Measurements from ENCODE around the gene PDE8A.

Gene PDE8A

DNA sequence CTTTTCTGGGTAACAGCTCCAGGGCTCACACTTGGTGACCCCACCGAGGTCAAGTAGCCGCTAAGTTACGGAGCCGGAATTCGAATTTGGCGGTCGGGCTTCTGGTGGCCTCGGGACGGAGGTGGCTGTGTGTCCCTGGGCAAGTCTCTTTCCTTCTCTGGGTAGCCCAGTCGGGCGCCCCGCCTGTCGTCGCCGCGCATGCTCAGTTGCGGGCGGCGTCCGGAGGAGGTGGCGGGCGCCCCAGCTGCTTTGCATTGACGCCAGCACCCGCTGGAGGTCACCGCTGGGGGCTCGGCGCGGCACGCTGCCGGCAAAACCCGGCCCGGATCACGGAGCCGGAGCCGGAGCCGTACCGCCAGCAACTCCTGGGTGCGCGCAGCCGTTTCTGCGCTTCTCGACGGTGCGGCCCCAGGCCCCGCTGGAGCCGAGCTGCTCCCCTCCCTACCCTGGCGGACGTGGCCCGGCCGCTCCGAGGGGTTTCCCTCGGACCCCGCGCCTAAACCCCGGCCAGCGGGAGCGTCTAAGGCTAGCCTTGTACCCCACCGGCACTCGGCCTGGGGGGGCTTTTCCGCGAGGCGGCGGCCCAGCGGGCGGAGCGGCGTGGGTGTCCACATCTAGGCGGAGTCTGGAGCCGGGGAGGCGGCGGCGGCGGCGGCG is 474 bp upstream of the PDE8A start (continued):
- TF ChIP-seq ZNF600 (tag by site-specific recombination; IDR thresholded peaks at IDR 0.05): peak; percentile 92
- 0 out of 2 replicates have a peak, but pooled peaks have one; percentile 73 for TF ChIP-seq ZSCAN23 (tag by site-specific recombination; IDR thresholded peaks at IDR 0.05)
- TF ChIP-seq, protein P1, sequence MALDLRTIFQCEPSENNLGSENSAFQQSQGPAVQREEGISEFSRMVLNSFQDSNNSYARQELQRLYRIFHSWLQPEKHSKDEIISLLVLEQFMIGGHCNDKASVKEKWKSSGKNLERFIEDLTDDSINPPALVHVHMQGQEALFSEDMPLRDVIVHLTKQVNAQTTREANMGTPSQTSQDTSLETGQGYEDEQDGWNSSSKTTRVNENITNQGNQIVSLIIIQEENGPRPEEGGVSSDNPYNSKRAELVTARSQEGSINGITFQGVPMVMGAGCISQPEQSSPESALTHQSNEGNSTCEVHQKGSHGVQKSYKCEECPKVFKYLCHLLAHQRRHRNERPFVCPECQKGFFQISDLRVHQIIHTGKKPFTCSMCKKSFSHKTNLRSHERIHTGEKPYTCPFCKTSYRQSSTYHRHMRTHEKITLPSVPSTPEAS (tag by site-specific recombination; IDR thresholded peaks at IDR 0.05): peak; percentile 9; the same call in 1 of the 2 replicates
- no peak for TF ChIP-seq SALL2 (tag by site-specific recombination; IDR thresholded peaks at IDR 0.05; ENCODE audit: borderline replicate concordance)
- no peak; the same call in 1 of the 2 replicates for TF ChIP-seq ZNF623 (tag by site-specific recombination; IDR thresholded peaks at IDR 0.05)
- TF ChIP-seq FEZF1 (tag by site-specific recombination; IDR thresholded peaks at IDR 0.05): 0 out of 2 replicates have a peak, but pooled peaks have one; percentile 9
- TF ChIP-seq ZBTB8A (tag by site-specific recombination; IDR thresholded peaks at IDR 0.05): peak; percentile 97
- TF ChIP-seq SP7 (tag by site-specific recombination; IDR thresholded peaks at IDR 0.05): peak; percentile 89
- TF ChIP-seq ZNF114 (tag by site-specific recombination; IDR thresholded peaks at IDR 0.05): no peak
- TF ChIP-seq ZNF629 (tag by site-specific recombination; IDR thresholded peaks at IDR 0.05): peak; percentile 89
- no peak for TF ChIP-seq ZNF404 (tag by site-specific recombination; IDR thresholded peaks at IDR 0.05)
- peak; percentile 81 for TF ChIP-seq ZXDB (tag by site-specific recombination; IDR thresholded peaks at IDR 0.05)
- no peak for TF ChIP-seq ZNF138 (tag by site-specific recombination; IDR thresholded peaks at IDR 0.05; ENCODE audit: borderline replicate concordance)
- no peak for TF ChIP-seq ZNF266 (tag by site-specific recombination; IDR thresholded peaks at IDR 0.05; ENCODE audit: low read depth)
- peak; percentile 99 for TF ChIP-seq GLIS1 (tag by site-specific recombination; IDR thresholded peaks at IDR 0.05)
- TF ChIP-seq, protein P2, sequence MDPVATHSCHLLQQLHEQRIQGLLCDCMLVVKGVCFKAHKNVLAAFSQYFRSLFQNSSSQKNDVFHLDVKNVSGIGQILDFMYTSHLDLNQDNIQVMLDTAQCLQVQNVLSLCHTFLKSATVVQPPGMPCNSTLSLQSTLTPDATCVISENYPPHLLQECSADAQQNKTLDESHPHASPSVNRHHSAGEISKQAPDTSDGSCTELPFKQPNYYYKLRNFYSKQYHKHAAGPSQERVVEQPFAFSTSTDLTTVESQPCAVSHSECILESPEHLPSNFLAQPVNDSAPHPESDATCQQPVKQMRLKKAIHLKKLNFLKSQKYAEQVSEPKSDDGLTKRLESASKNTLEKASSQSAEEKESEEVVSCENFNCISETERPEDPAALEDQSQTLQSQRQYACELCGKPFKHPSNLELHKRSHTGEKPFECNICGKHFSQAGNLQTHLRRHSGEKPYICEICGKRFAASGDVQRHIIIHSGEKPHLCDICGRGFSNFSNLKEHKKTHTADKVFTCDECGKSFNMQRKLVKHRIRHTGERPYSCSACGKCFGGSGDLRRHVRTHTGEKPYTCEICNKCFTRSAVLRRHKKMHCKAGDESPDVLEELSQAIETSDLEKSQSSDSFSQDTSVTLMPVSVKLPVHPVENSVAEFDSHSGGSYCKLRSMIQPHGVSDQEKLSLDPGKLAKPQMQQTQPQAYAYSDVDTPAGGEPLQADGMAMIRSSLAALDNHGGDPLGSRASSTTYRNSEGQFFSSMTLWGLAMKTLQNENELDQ (tag by site-specific recombination; IDR thresholded peaks at IDR 0.05; ENCODE audit: low read depth): no peak
- TF ChIP-seq ZNF341 (tag by site-specific recombination; IDR thresholded peaks at IDR 0.05; ENCODE audit: low read depth): peak; percentile 67
- TF ChIP-seq ZNF549 (tag by site-specific recombination; IDR thresholded peaks at IDR 0.05): no peak
- peak; percentile 69 for TF ChIP-seq ZNF146 (tag by site-specific recombination; IDR thresholded peaks at IDR 0.05)
- TF ChIP-seq ZBTB1 (tag by site-specific recombination; IDR thresholded peaks at IDR 0.05): 0 out of 2 replicates have a peak, but pooled peaks have one; percentile 14
- TF ChIP-seq, protein P3, sequence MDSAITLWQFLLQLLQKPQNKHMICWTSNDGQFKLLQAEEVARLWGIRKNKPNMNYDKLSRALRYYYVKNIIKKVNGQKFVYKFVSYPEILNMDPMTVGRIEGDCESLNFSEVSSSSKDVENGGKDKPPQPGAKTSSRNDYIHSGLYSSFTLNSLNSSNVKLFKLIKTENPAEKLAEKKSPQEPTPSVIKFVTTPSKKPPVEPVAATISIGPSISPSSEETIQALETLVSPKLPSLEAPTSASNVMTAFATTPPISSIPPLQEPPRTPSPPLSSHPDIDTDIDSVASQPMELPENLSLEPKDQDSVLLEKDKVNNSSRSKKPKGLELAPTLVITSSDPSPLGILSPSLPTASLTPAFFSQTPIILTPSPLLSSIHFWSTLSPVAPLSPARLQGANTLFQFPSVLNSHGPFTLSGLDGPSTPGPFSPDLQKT (IDR thresholded peaks at IDR 0.05; ENCODE audit: borderline replicate concordance, low read depth, low read length): no peak
- TF ChIP-seq ZSCAN16 (tag by site-specific recombination; IDR thresholded peaks at IDR 0.05): no peak
- peak; percentile 79 for TF ChIP-seq ZNF610 (tag by site-specific recombination; IDR thresholded peaks at IDR 0.05; ENCODE audit: borderline replicate concordance)
- TF ChIP-seq, protein P4, sequence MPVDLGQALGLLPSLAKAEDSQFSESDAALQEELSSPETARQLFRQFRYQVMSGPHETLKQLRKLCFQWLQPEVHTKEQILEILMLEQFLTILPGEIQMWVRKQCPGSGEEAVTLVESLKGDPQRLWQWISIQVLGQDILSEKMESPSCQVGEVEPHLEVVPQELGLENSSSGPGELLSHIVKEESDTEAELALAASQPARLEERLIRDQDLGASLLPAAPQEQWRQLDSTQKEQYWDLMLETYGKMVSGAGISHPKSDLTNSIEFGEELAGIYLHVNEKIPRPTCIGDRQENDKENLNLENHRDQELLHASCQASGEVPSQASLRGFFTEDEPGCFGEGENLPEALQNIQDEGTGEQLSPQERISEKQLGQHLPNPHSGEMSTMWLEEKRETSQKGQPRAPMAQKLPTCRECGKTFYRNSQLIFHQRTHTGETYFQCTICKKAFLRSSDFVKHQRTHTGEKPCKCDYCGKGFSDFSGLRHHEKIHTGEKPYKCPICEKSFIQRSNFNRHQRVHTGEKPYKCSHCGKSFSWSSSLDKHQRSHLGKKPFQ (tag by site-specific recombination; IDR thresholded peaks at IDR 0.05): 0 out of 2 replicates have a peak, but pooled peaks have one; percentile 48
- peak; percentile 98 for TF ChIP-seq ZBTB7A (tag by site-specific recombination; IDR thresholded peaks at IDR 0.05; ENCODE audit: low read depth)
- TF ChIP-seq MZF1 (tag by site-specific recombination; IDR thresholded peaks at IDR 0.05; ENCODE audit: borderline replicate concordance): no peak
- TF ChIP-seq ZNF248 (tag by site-specific recombination; IDR thresholded peaks at IDR 0.05): no peak
- TF ChIP-seq MEIS1 (CRISPR knock-in tag; IDR thresholded peaks at IDR 0.05; ENCODE audit: borderline replicate concordance): no peak
- 0 out of 2 replicates have a peak, but pooled peaks have one; percentile 19 for TF ChIP-seq GFI1B (tag by site-specific recombination; IDR thresholded peaks at IDR 0.05)
- TF ChIP-seq ZNF707 (tag by site-specific recombination; IDR thresholded peaks at IDR 0.05): no peak
- TF ChIP-seq ZNF416 (tag by site-specific recombination; IDR thresholded peaks at IDR 0.05): no peak
- no peak for TF ChIP-seq ZNF510 (tag by site-specific recombination; IDR thresholded peaks at IDR 0.05; ENCODE audit: insufficient replicate concordance)
- TF ChIP-seq ZNF10 (tag by site-specific recombination; IDR thresholded peaks at IDR 0.05): peak; percentile 85
- peak; percentile 12 for TF ChIP-seq ZNF335 (tag by site-specific recombination; conservative IDR thresholded peaks at IDR 0.05)
- no peak for TF ChIP-seq TRIM28 (IDR thresholded peaks at IDR 0.05; ENCODE audit: borderline replicate concordance, low read length)
- TF ChIP-seq ZNF514 (tag by site-specific recombination; IDR thresholded peaks at IDR 0.05): no peak
- peak; percentile 89 for TF ChIP-seq ZNF660 (tag by site-specific recombination; IDR thresholded peaks at IDR 0.05)
